Measurements from ENCODE around the gene CNTNAP2. TPM values are rescaled to one million over a fixed set of nuclear protein-coding genes. Genes with fewer than 3 reads are reported as not detected.

CNTNAP2 gene
- total and polyA plus RNA-seq, 2 of the 8 experiments (the other 6 are each of a cell fraction or from before 2014, with no cell fraction given): 27.9 to 71.0 TPM

DNA sequence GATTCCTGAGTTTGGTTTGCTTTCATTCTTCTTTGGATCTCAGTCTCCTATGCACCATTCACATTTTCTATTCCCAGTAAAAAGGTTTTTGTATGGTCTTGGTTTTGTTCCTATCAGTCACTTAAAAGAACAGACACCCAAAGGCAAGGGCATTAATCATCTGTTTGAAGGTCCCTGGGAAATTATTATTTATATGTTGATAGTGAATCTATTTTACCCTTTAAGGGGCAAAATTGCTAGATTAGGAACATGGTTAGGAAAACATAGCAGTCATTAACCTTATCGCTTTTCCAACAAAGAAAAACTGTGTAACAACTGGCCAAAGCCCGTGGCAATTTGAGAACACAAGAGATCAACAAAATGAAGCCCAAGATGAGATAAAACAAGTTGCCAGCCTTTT, 1327.3 kb downstream of the CNTNAP2 start:
- H3K9ac ChIP-seq (replicated peaks in 1 of 4; ENCODE audit: extremely low read depth in 1 of 4, low read depth in 3 of 4, low read length in 3 of 4): no peak overlapping the region
- H4K5ac ChIP-seq (ENCODE audit: insufficient read length, low read depth, low read length): no peak overlapping the region
- H3K4me3 ChIP-seq (ENCODE audit: extremely low read depth in 1 of 4, insufficient read depth in 2 of 4, low read depth in 3 of 4, low read length in 4 of 4): no peak overlapping the region
- FAIRE-seq (no peak), DNase-seq (ENCODE audit: low read depth in 1 of 2, low spot score in 2 of 2) (no peak)
- ChIA-PET CTCF (ENCODE audit: partially characterized antibody) (interaction anchor here (2.4 kb wide), 1 partner anchor 11 kb away, joined by 7 read pairs; no protein-coding TSS in a partner anchor), POLR2A (ENCODE audit: partially characterized antibody) (no interaction called here)
- H3K23ac ChIP-seq (ENCODE audit: insufficient read length): no peak overlapping the region
- no peak overlapping the region for H2BK20ac ChIP-seq (ENCODE audit: low read length)
- H2BK120ac ChIP-seq (replicated peaks; ENCODE audit: low read depth, low read length): no peak overlapping the region
- H4K20me1 ChIP-seq (replicated peaks in 1 of 2; ENCODE audit: control insufficient read depth in 1 of 2, insufficient read depth in 2 of 2, low read length in 2 of 2): no peaks in the 10 kb centered on the region
- no peaks in the 10 kb centered on the region for H3K36me3 ChIP-seq (ENCODE audit: control insufficient read depth in 2 of 4, insufficient read depth in 4 of 4, low read length in 3 of 4)
- no peak overlapping the region for H3K27ac ChIP-seq (ENCODE audit: low read depth, low read length)
- H2AK5ac ChIP-seq (ENCODE audit: low read depth, low read length): no peak overlapping the region
- no peak overlapping the region for H3K56ac ChIP-seq (replicated peaks; ENCODE audit: insufficient read length, low read depth, low read length)
- H3K18ac ChIP-seq (ENCODE audit: extremely low read depth, low read length): no peak overlapping the region
- H3K27me3 ChIP-seq (replicated peaks in 1 of 4; ENCODE audit: control insufficient read depth in 3 of 4, extremely low read depth in 1 of 4, insufficient read depth in 3 of 4, low read length in 3 of 4): peaks cover 0 to 29% (median 8%) of the 10 kb centered on the region in 4 experiments; a peak in 5 of 7 replicates
- no peak overlapping the region for H4K8ac ChIP-seq (ENCODE audit: extremely low read depth, insufficient read depth, low read length)
- H3K79me2 ChIP-seq (ENCODE audit: control insufficient read depth in 1 of 2, insufficient read depth in 2 of 2, low read length in 2 of 2): no peaks in the 10 kb centered on the region
- no peaks in the 10 kb centered on the region for H3K23me2 ChIP-seq (ENCODE audit: low read depth, low read length)
- no peak overlapping the region for H2AFZ ChIP-seq (ENCODE audit: low read length)
- H2BK5ac ChIP-seq (ENCODE audit: low read depth, low read length): no peak overlapping the region
- no peak overlapping the region for H3K4me2 ChIP-seq (ENCODE audit: insufficient read depth in 1 of 2, low read depth in 2 of 2, low read length in 2 of 2)
- no peaks in the 10 kb centered on the region for H3K9me3 ChIP-seq (ENCODE audit: insufficient read depth in 2 of 2, low read depth in 1 of 2, low read length in 1 of 2)
- no peak overlapping the region for H3K4ac ChIP-seq (replicated peaks; ENCODE audit: insufficient read length, low read depth, low read length)
- no peak overlapping the region for H2BK15ac ChIP-seq (ENCODE audit: low read length)
- no peak overlapping the region for H4K91ac ChIP-seq (replicated peaks; ENCODE audit: insufficient read length, low read length)
- no peak overlapping the region for H3K14ac ChIP-seq (ENCODE audit: insufficient read length)
- no peaks in the 10 kb centered on the region for H3K79me1 ChIP-seq (ENCODE audit: low read depth, low read length)
- no peaks in the 10 kb centered on the region; a peak in 2 of 7 replicates for H3K4me1 ChIP-seq (replicated peaks in 1 of 4; ENCODE audit: control insufficient read depth in 3 of 4, insufficient read depth in 4 of 4, low read length in 3 of 4)
- 100% methylated on average over 2 of the region's 2 CpGs; no CpG with 5 or more reads in 1 of the 2 experiments for WGBS, 2 experiments (ENCODE audit: extremely low coverage in 1 of 2, insufficient coverage in 1 of 2, insufficient read length in 1 of 2, insufficient replicate concordance in 2 of 2, low coverage in 1 of 2, low lambda C conversion rate in 2 of 2, missing lambda C conversion rate in 1 of 2)
- H2BK12ac ChIP-seq (ENCODE audit: low read depth, low read length): no peak overlapping the region
- no peak for TF ChIP-seq TCF12 (IDR thresholded peaks at IDR 0.05; ENCODE audit: low read depth, low read length)
- no peak for TF ChIP-seq POLR2A (IDR thresholded peaks at IDR 0.05; ENCODE audit: control extremely low read depth in 1 of 2, low read depth in 2 of 2, low read length in 2 of 2)
- TF ChIP-seq SIN3A (conservative IDR thresholded peaks at IDR 0.05 in 1 of 2, IDR thresholded peaks at IDR 0.05 in 1 of 2; ENCODE audit: low read depth in 1 of 2, low read length in 2 of 2): no peak
- no peak for TF ChIP-seq SP4 (IDR thresholded peaks at IDR 0.05; ENCODE audit: low read length)
- no peak for TF ChIP-seq KDM1A (IDR thresholded peaks at IDR 0.05; ENCODE audit: borderline replicate concordance, low read length)
- TF ChIP-seq, protein P1, sequence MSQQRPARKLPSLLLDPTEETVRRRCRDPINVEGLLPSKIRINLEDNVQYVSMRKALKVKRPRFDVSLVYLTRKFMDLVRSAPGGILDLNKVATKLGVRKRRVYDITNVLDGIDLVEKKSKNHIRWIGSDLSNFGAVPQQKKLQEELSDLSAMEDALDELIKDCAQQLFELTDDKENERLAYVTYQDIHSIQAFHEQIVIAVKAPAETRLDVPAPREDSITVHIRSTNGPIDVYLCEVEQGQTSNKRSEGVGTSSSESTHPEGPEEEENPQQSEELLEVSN (IDR thresholded peaks at IDR 0.05): no peak
- TF ChIP-seq PHF8 (conservative IDR thresholded peaks at IDR 0.05; ENCODE audit: low read depth, low read length): no peak
- no peak for TF ChIP-seq CHD2 (IDR thresholded peaks at IDR 0.05; ENCODE audit: low read length)
- TF ChIP-seq BCL11A (IDR thresholded peaks at IDR 0.05; ENCODE audit: low read depth in 2 of 2, low read length in 2 of 2): no peak
- TF ChIP-seq RNF2 (IDR thresholded peaks at IDR 0.05; ENCODE audit: borderline replicate concordance, low read depth, low read length, missing control alignments, poor library complexity, severe bottlenecking): no peak
- TF ChIP-seq BRCA1 (IDR thresholded peaks at IDR 0.05; ENCODE audit: low read depth, low read length): no peak
- TF ChIP-seq CBX8 (IDR thresholded peaks at IDR 0.05; ENCODE audit: borderline replicate concordance, low read depth, low read length): no peak
- TF ChIP-seq MAFK (IDR thresholded peaks at IDR 0.05; ENCODE audit: low read depth, low read length): no peak
